ENCODE results near the gene MROH7. TPM values are rescaled to one million over a fixed set of nuclear protein-coding genes. Genes with fewer than 3 reads are reported as not detected.

MROH7 gene
- total RNA-seq = 1 to 10 TPM in 3 of 4 donors, under 1 TPM in 1; 0.57 to 2.2 (median 1.7) TPM

GRCh38 chr1:54640863-54641836 lies at the start of gene MROH7:
TSS of gene MROH7 (plus strand) at chr1:54641786. CDS start at chr1:54652927, 11,141 bp downstream.
- TF ChIP-seq CTCF (IDR thresholded peaks at IDR 0.05; ENCODE audit: low read depth) = no peak

- no peak for TF ChIP-seq CTCF (IDR thresholded peaks at IDR 0.05; ENCODE audit: low read depth)
Measured at GRCh38 chr1:54593571-54594160, 47.9 kb upstream of the MROH7 start.

- no peak for TF ChIP-seq CTCF (IDR thresholded peaks at IDR 0.05; ENCODE audit: low read depth)
Measured at GRCh38 chr1:54594463-54594862, 47.1 kb upstream of the MROH7 start.

- no peak for TF ChIP-seq CTCF (IDR thresholded peaks at IDR 0.05; ENCODE audit: low read depth)
Measured at GRCh38 chr1:54595956-54596498, 45.6 kb upstream of the MROH7 start.

- TF ChIP-seq CTCF (IDR thresholded peaks at IDR 0.05; ENCODE audit: low read depth) = no peak
Measured at GRCh38 chr1:54596756-54597155, 44.8 kb upstream of the MROH7 start.

GRCh38 chr1:54597455-54598030 lies 44.0 kb upstream of the MROH7 start:
- no peak for TF ChIP-seq CTCF (IDR thresholded peaks at IDR 0.05; ENCODE audit: low read depth)
